SW 1271 (cell line): ENCODE measurements around the gene PRR12.

ENCODE experiments used
- DNase-seq, 2 experiments: peaks; one replicate each; lab custom pipeline; 2025; lab: John Stamatoyannopoulos, UW

PRR12 gene

GRCh38 chr19:49645592-49645991 lies 54.6 kb downstream of the PRR12 start:
- no peak for DNase-seq

GRCh38 chr19:49645995-49646394 lies 55.0 kb downstream of the PRR12 start:
- DNase-seq = no peak

GRCh38 chr19:49646586-49646985 lies 55.6 kb downstream of the PRR12 start:
- no peak for DNase-seq

GRCh38 chr19:49651029-49651819 lies 60.2 kb downstream of the PRR12 start:
- no peak for DNase-seq

GRCh38 chr19:49651820-49652550 lies 61.0 kb downstream of the PRR12 start:
- no peak for DNase-seq

GRCh38 chr19:49652551-49653465 lies 61.8 kb downstream of the PRR12 start:
- DNase-seq = no peak

GRCh38 chr19:49653466-49653806 lies 62.5 kb downstream of the PRR12 start:
- DNase-seq = no peak

- no peak for DNase-seq
Observed at GRCh38 chr19:49654581-49654980, 63.6 kb downstream of the PRR12 start.

- DNase-seq = no peak
Observed at GRCh38 chr19:49655570-49656455, 64.8 kb downstream of the PRR12 start.

- DNase-seq = no peak
Observed at GRCh38 chr19:49656456-49657109, 65.6 kb downstream of the PRR12 start.

GRCh38 chr19:49657493-49658138 lies 66.6 kb downstream of the PRR12 start:
- DNase-seq = no peak

GRCh38 chr19:49658139-49658517 lies 67.1 kb downstream of the PRR12 start:
- no peak for DNase-seq

- no peak for DNase-seq
Observed at GRCh38 chr19:49658566-49659442, 67.8 kb downstream of the PRR12 start.

GRCh38 chr19:49660338-49660961 lies 69.5 kb downstream of the PRR12 start:
- DNase-seq = no peak

- DNase-seq = no peak
Observed at GRCh38 chr19:49662011-49662410, 71.0 kb downstream of the PRR12 start.

- no peak for DNase-seq
Observed at GRCh38 chr19:49663224-49663623, 72.2 kb downstream of the PRR12 start.

GRCh38 chr19:49664171-49665035 lies 73.4 kb downstream of the PRR12 start:
- DNase-seq = peak; percentile 42 to 76

GRCh38 chr19:49665036-49665350 lies 74.0 kb downstream of the PRR12 start:
- no peak for DNase-seq
